ENCODE measurements around the gene DBH. TPM values are rescaled to one million over a fixed set of nuclear protein-coding genes. Genes with fewer than 3 reads are reported as not detected.

The DBH gene
- total RNA-seq, 1 experiment from 2014 or later, result not detected

GRCh38 chr9:133598978-133599377 is 37.2 kb upstream of the DBH start:
- intact Hi-C loops (cut with micrococcal nuclease; ENCODE audit: unreplicated experiment), result no loop called here
- no peak for DNase-seq (ENCODE audit: low spot score)
- Histone ChIP-seq H3K27ac (ENCODE audit: low read depth, low read length, poor library complexity, severe bottlenecking) (no peak overlapping the region), H3K9me3 (ENCODE audit: low read depth, low read length, poor library complexity, severe bottlenecking) (peaks cover 19% of the 10 kb centered on the region), H3K4me3 (ENCODE audit: low read depth, low read length, poor library complexity, severe bottlenecking) (no peak overlapping the region), H3K36me3 (ENCODE audit: insufficient read depth, low read length, poor library complexity, severe bottlenecking) (no peaks in the 10 kb centered on the region), H3K4me1 (ENCODE audit: insufficient read depth, low read length, poor library complexity, severe bottlenecking) (no peaks in the 10 kb centered on the region), H3K27me3 (replicated peaks; ENCODE audit: insufficient read depth, low read depth, low read length, poor library complexity) (no peaks in the 10 kb centered on the region)
- ChIA-PET POLR2A (ENCODE audit: low non-redundant PET) (no interaction called here), CTCF (no interaction called here)
- no TSS peak for BruUV-seq (replicated peaks)
- no peak for TF ChIP-seq CTCF (conservative IDR thresholded peaks at IDR 0.05; ENCODE audit: low read depth, low read length)
- no peak for TF ChIP-seq EZH2 (IDR thresholded peaks at IDR 0.05; ENCODE audit: borderline replicate concordance, low read depth, low read length, poor library complexity, severe bottlenecking)

- Histone ChIP-seq H3K4me1 (ENCODE audit: insufficient read depth, low read length, poor library complexity, severe bottlenecking) (peaks cover 6% of the 10 kb centered on the region), H3K27me3 (replicated peaks; ENCODE audit: insufficient read depth, low read depth, low read length, poor library complexity) (no peaks in the 10 kb centered on the region), H3K36me3 (ENCODE audit: insufficient read depth, low read length, poor library complexity, severe bottlenecking) (no peaks in the 10 kb centered on the region), H3K9me3 (ENCODE audit: low read depth, low read length, poor library complexity, severe bottlenecking) (peaks cover 19% of the 10 kb centered on the region), H3K4me3 (ENCODE audit: low read depth, low read length, poor library complexity, severe bottlenecking) (no peak overlapping the region), H3K27ac (ENCODE audit: low read depth, low read length, poor library complexity, severe bottlenecking) (no peak overlapping the region)
- no peak for TF ChIP-seq EZH2 (IDR thresholded peaks at IDR 0.05; ENCODE audit: borderline replicate concordance, low read depth, low read length, poor library complexity, severe bottlenecking)
- no TSS peak for BruUV-seq (replicated peaks)
- CTCF ChIA-PET, result no interaction called here
- intact Hi-C loops (cut with micrococcal nuclease; ENCODE audit: unreplicated experiment), result loop anchor here (10.0 kb wide), 1 partner anchor 125 kb away; no protein-coding TSS in a partner anchor
- POLR2A ChIA-PET (ENCODE audit: low non-redundant PET), result no interaction called here
- DNase-seq (ENCODE audit: low spot score), result no peak
Measured at GRCh38 chr9:133599470-133600173, 36.5 kb upstream of the DBH start.

- no peak for DNase-seq (ENCODE audit: low spot score)
- intact Hi-C loops (cut with micrococcal nuclease; ENCODE audit: unreplicated experiment), result loop anchor here (10.0 kb wide), 1 partner anchor 124 kb away; no protein-coding TSS in a partner anchor
- Histone ChIP-seq H3K9me3 (ENCODE audit: low read depth, low read length, poor library complexity, severe bottlenecking) (peaks cover 19% of the 10 kb centered on the region), H3K4me1 (ENCODE audit: insufficient read depth, low read length, poor library complexity, severe bottlenecking) (peaks cover 9% of the 10 kb centered on the region), H3K36me3 (ENCODE audit: insufficient read depth, low read length, poor library complexity, severe bottlenecking) (no peaks in the 10 kb centered on the region), H3K27ac (ENCODE audit: low read depth, low read length, poor library complexity, severe bottlenecking) (no peak overlapping the region), H3K27me3 (replicated peaks; ENCODE audit: insufficient read depth, low read depth, low read length, poor library complexity) (no peaks in the 10 kb centered on the region), H3K4me3 (ENCODE audit: low read depth, low read length, poor library complexity, severe bottlenecking) (no peak overlapping the region)
- TF ChIP-seq CTCF (conservative IDR thresholded peaks at IDR 0.05; ENCODE audit: low read depth, low read length) (no peak), EZH2 (IDR thresholded peaks at IDR 0.05; ENCODE audit: borderline replicate concordance, low read depth, low read length, poor library complexity, severe bottlenecking) (no peak)
- ChIA-PET CTCF (no interaction called here), POLR2A (ENCODE audit: low non-redundant PET) (no interaction called here)
- BruUV-seq (replicated peaks), result no TSS peak
Measured at GRCh38 chr9:133600739-133601138, 35.4 kb upstream of the DBH start.

GRCh38 chr9:133601746-133602145 is 34.4 kb upstream of the DBH start:
- CTCF ChIA-PET, result interaction anchor here (0.7 kb wide), 1 partner anchor 627 kb away, joined by 3 read pairs; no protein-coding TSS in a partner anchor
- H3K4me3 ChIP-seq (ENCODE audit: low read depth, low read length, poor library complexity, severe bottlenecking), result no peak overlapping the region

More at GRCh38 chr9:133601746-133602145, 34.4 kb upstream of the DBH start:
- DNase-seq (ENCODE audit: low spot score), result no peak
- Histone ChIP-seq H3K27ac (ENCODE audit: low read depth, low read length, poor library complexity, severe bottlenecking) (no peak overlapping the region), H3K4me1 (ENCODE audit: insufficient read depth, low read length, poor library complexity, severe bottlenecking) (peaks cover 9% of the 10 kb centered on the region), H3K27me3 (replicated peaks; ENCODE audit: insufficient read depth, low read depth, low read length, poor library complexity) (no peaks in the 10 kb centered on the region), H3K36me3 (ENCODE audit: insufficient read depth, low read length, poor library complexity, severe bottlenecking) (no peaks in the 10 kb centered on the region), H3K9me3 (ENCODE audit: low read depth, low read length, poor library complexity, severe bottlenecking) (peaks cover 18% of the 10 kb centered on the region)
- intact Hi-C loops (cut with micrococcal nuclease; ENCODE audit: unreplicated experiment), result loop anchor here (10.0 kb wide), 1 partner anchor 123 kb away; no protein-coding TSS in a partner anchor
- POLR2A ChIA-PET (ENCODE audit: low non-redundant PET), result no interaction called here
- no peak for TF ChIP-seq CTCF (conservative IDR thresholded peaks at IDR 0.05; ENCODE audit: low read depth, low read length)
- TF ChIP-seq EZH2 (IDR thresholded peaks at IDR 0.05; ENCODE audit: borderline replicate concordance, low read depth, low read length, poor library complexity, severe bottlenecking), result no peak
- BruUV-seq (replicated peaks), result no TSS peak
